ENCODE measurements around the gene HDAC8. TPM values are rescaled to one million over a fixed set of nuclear protein-coding genes. Genes with fewer than 3 reads are reported as not detected.

Gene HDAC8
- total and polyA plus RNA-seq, 9 of the 15 experiments (the other 6 are each of a cell fraction or from before 2014, with no cell fraction given), result 18.9 to 53.8 (median 28.7) TPM

- TF ChIP-seq REST (IDR thresholded peaks at IDR 0.05; ENCODE audit: borderline replicate concordance) (no peak), REST (CRISPR knock-in tag; IDR thresholded peaks at IDR 0.05; ENCODE audit: low read depth) (no peak), ZNF584 (CRISPR knock-in tag; IDR thresholded peaks at IDR 0.05; ENCODE audit: low read depth) (no peak), ZBTB26 (CRISPR knock-in tag; IDR thresholded peaks at IDR 0.05) (no peak), RBM14 (IDR thresholded peaks at IDR 0.05; ENCODE audit: borderline replicate concordance, insufficient read depth, low read depth, low read length) (no peak), ZNF184 (CRISPR knock-in tag; IDR thresholded peaks at IDR 0.05) (no peak), ZNF24 (IDR thresholded peaks at IDR 0.05) (no peak), PHF8 (IDR thresholded peaks at IDR 0.05; ENCODE audit: borderline replicate concordance, low read length) (no peak), ZNF764 (CRISPR knock-in tag; IDR thresholded peaks at IDR 0.05; ENCODE audit: low read depth) (no peak), SRSF7 (optimal IDR thresholded peaks at IDR 0.05; ENCODE audit: low read depth, low read length) (no peak), ELK1 (CRISPR knock-in tag; IDR thresholded peaks at IDR 0.05) (no peak), ZNF512 (tag; IDR thresholded peaks at IDR 0.05) (no peak), SP2 (IDR thresholded peaks at IDR 0.05; ENCODE audit: extremely low read depth, low read depth, low read length, poor library complexity, severe bottlenecking) (no peak)
Observed at GRCh38 chrX:72554448-72555140, 18.0 kb downstream of the HDAC8 start (continued).
